Activated T-cell treated with anti-CD3 and anti-CD28 coated beads, Interleukin-2, amount 50 U/mL, for 72 hours (primary cell): Measurements from ENCODE around the gene GRID1. TPM values are rescaled to one million over a fixed set of nuclear protein-coding genes. Genes with fewer than 3 reads are reported as not detected.
"Not testable (repeated sequence)": the region's sequence is repeated elsewhere in the genome, so short reads cannot be mapped to it uniquely, and the experiment has no call there.

Experiments
- ATAC-seq, 2 donors: fragments of 150-1000 bp; cut with Tn5 transposase; replicated peaks in 1 of 2; 2 replicates each; pipeline ENCODE4 v1.10.0; 2021; ENCODE audit warnings: moderate library complexity in 2 of 2, mild to moderate bottlenecking in 1 of 2
- DNase-seq, 2 donors: peaks; one replicate each; pipeline ENCODE4 v3.0.0; 2021 to 2022; ENCODE audit warnings: mixed read lengths in 1 of 2
- H3K27ac Mint-ChIP-seq: one replicate; pipeline ENCODE4 v1.8.0; 2022; ENCODE audit warnings: mild to moderate bottlenecking, moderate library complexity, mixed read lengths
- H3K27me3 Mint-ChIP-seq: one replicate; pipeline ENCODE4 v1.8.0; 2022; ENCODE audit warnings: low read depth, mixed read lengths
- H3K36me3 Mint-ChIP-seq, 2 donors: one replicate each; pipeline ENCODE4 v1.8.0; 2022; ENCODE audit warnings: mixed read lengths in 2 of 2, mild to moderate bottlenecking in 1 of 2; ENCODE audit not compliant: insufficient read depth in 2 of 2
- H3K4me1 Mint-ChIP-seq: one replicate; pipeline ENCODE4 v1.8.0; 2022; ENCODE audit warnings: low read depth, mixed read lengths
- H3K4me3 Mint-ChIP-seq, 2 donors: one replicate each; pipeline ENCODE4 v1.8.0; 2022; ENCODE audit warnings: mild to moderate bottlenecking in 2 of 2, mixed read lengths in 2 of 2, moderate library complexity in 2 of 2
- H3K9me3 Mint-ChIP-seq, 2 donors: one replicate each; pipeline ENCODE4 v1.8.0; 2022; ENCODE audit warnings: mixed read lengths in 2 of 2
- total RNA-seq, 2 donors: library from RNA; stranded (reverse); gene quantifications; one replicate each; pipeline ENCODE4 v1.2.3, GENCODE V29; 2022

Gene GRID1
- total RNA-seq, 2 donors from 2014 or later: not detected

DNA sequence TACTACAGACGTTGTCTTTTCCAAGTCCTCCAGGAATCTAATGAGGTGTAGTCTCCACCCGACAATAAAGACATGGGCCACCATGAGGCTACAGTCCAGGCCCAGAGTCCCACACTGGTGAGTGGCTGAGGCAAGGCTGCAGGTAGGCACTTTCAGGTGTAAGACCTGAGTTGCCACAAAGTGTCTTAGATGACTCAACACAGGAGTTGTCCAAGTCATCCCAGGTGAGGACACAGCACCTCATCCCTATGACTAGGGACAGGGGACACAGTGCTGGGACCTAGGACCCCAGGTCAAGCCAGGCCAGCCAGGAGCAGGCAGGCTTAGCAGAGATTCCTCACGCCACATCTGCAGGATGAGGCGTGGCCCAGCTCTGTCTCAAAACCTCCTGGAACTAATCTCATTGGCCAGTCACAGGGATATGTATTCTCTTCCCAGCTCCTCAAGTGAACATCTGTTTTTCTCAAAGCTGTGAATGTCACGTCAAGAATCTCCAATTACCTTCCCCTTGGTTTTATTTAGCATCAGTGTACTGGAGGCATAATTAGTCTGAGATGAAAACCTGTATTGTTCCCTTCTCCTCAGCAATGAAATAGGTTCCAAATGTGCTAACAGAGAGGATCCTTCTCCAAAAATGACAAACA, 254.6 kb downstream of the GRID1 start:
- H3K36me3 Mint-ChIP-seq: no peaks in the 10 kb centered on the region
- H3K4me3 Mint-ChIP-seq: no peak overlapping the region
- no peak for ATAC-seq
- no peaks in the 10 kb centered on the region for H3K4me1 Mint-ChIP-seq
- no peak for DNase-seq
- H3K9me3 Mint-ChIP-seq: no peaks in the 10 kb centered on the region
- H3K27ac Mint-ChIP-seq: no peak overlapping the region
- no peaks in the 10 kb centered on the region for H3K27me3 Mint-ChIP-seq

DNA sequence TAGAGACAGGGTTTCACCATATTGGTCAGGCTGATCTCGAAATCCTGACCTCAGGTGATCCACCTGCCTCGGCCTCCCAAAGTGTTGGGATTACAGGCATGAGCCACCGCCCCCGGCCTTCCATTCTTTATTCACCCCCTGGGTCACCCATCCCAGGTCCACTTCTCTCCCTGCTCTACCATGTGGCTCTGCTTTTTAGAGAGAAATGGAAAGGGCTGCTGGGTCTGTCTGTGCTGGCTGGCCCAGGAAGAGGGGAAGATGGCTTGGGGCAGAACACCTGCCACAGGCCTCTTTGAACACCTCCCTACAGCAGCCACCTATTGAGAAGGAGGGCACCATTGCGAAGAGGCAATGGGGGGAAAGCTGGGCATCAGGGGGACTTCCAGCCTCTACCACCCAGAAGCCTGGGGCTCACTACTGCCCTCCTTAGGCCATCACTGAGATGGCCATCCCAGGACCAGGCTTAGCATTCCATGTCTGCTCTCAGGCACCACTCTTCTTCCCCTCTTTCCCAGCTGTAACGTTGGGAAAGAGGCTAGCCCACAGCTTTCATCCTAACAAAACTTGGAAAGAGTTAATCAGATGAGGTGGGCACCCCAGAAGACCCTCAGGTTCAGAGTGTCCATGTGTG, 256.3 kb downstream of the GRID1 start:
- no peak overlapping the region for H3K27ac Mint-ChIP-seq
- H3K36me3 Mint-ChIP-seq: no peaks in the 10 kb centered on the region
- no peaks in the 10 kb centered on the region for H3K4me1 Mint-ChIP-seq
- H3K4me3 Mint-ChIP-seq: no peak overlapping the region
- no peak for ATAC-seq
- no peaks in the 10 kb centered on the region for H3K9me3 Mint-ChIP-seq
- no peak for DNase-seq
- H3K27me3 Mint-ChIP-seq: no peaks in the 10 kb centered on the region

- DNase-seq (no peak), ATAC-seq (no peak)
- Mint-ChIP-seq H3K27ac (no peak overlapping the region), H3K4me3 (no peak overlapping the region), H3K4me1 (no peaks in the 10 kb centered on the region), H3K36me3 (no peaks in the 10 kb centered on the region), H3K9me3 (no peaks in the 10 kb centered on the region), H3K27me3 (no peaks in the 10 kb centered on the region)
Observed at GRCh38 chr10:86109421-86109820, 257.2 kb downstream of the GRID1 start.

- no peak overlapping the region for H3K27ac Mint-ChIP-seq
- H3K4me1 Mint-ChIP-seq: no peaks in the 10 kb centered on the region
- H3K9me3 Mint-ChIP-seq: no peaks in the 10 kb centered on the region
- no peak for ATAC-seq
- H3K27me3 Mint-ChIP-seq: no peaks in the 10 kb centered on the region
- H3K36me3 Mint-ChIP-seq: no peaks in the 10 kb centered on the region
- no peak overlapping the region for H3K4me3 Mint-ChIP-seq
- DNase-seq: no peak
Observed at GRCh38 chr10:86108696-86109095, 257.9 kb downstream of the GRID1 start.

GRCh38 chr10:86107611-86108310, 258.8 kb downstream of the GRID1 start:
- not testable (repeated sequence) for H3K4me1 Mint-ChIP-seq

GRCh38 chr10:86107131-86107530, 259.5 kb downstream of the GRID1 start:
- Mint-ChIP-seq H3K27ac (no peak overlapping the region), H3K36me3 (no peaks in the 10 kb centered on the region), H3K4me1 (no peaks in the 10 kb centered on the region), H3K4me3 (no peak overlapping the region), H3K27me3 (no peaks in the 10 kb centered on the region), H3K9me3 (no peaks in the 10 kb centered on the region)
- ATAC-seq (no peak), DNase-seq (no peak)

More at GRCh38 chr10:86107611-86108310, 258.8 kb downstream of the GRID1 start:
- not testable (repeated sequence) for DNase-seq, H3K36me3 Mint-ChIP-seq, H3K4me3 Mint-ChIP-seq, H3K27ac Mint-ChIP-seq, H3K27me3 Mint-ChIP-seq, H3K9me3 Mint-ChIP-seq, ATAC-seq

- no peaks in the 10 kb centered on the region for H3K36me3 Mint-ChIP-seq
- ATAC-seq (no peak), DNase-seq (no peak)
- H3K9me3 Mint-ChIP-seq: no peaks in the 10 kb centered on the region
- H3K4me1 Mint-ChIP-seq: no peaks in the 10 kb centered on the region
- H3K27me3 Mint-ChIP-seq: no peaks in the 10 kb centered on the region
- no peak overlapping the region for H3K27ac Mint-ChIP-seq
- no peak overlapping the region for H3K4me3 Mint-ChIP-seq
Observed at GRCh38 chr10:86106616-86107015, 260.0 kb downstream of the GRID1 start.

GRCh38 chr10:86105640-86106039, 261.0 kb downstream of the GRID1 start:
- Mint-ChIP-seq H3K27ac (no peak overlapping the region), H3K4me1 (no peaks in the 10 kb centered on the region), H3K9me3 (no peaks in the 10 kb centered on the region), H3K36me3 (no peaks in the 10 kb centered on the region), H3K4me3 (no peak overlapping the region), H3K27me3 (no peaks in the 10 kb centered on the region)
- DNase-seq: no peak
- ATAC-seq: no peak

- Mint-ChIP-seq H3K27me3 (no peaks in the 10 kb centered on the region), H3K27ac (no peak overlapping the region), H3K4me3 (no peak overlapping the region), H3K4me1 (no peaks in the 10 kb centered on the region), H3K36me3 (no peaks in the 10 kb centered on the region), H3K9me3 (no peaks in the 10 kb centered on the region)
- ATAC-seq (no peak), DNase-seq (no peak)
Observed at GRCh38 chr10:86105181-86105580, 261.4 kb downstream of the GRID1 start.

- no peaks in the 10 kb centered on the region for H3K27me3 Mint-ChIP-seq
Observed at GRCh38 chr10:86104611-86105145, 261.9 kb downstream of the GRID1 start.

GRCh38 chr10:86104156-86104555, 262.4 kb downstream of the GRID1 start:
- Mint-ChIP-seq H3K36me3 (no peaks in the 10 kb centered on the region), H3K4me3 (no peak overlapping the region), H3K4me1 (no peaks in the 10 kb centered on the region), H3K9me3 (no peaks in the 10 kb centered on the region), H3K27me3 (no peaks in the 10 kb centered on the region), H3K27ac (no peak overlapping the region)
- DNase-seq (no peak), ATAC-seq (no peak)

More at GRCh38 chr10:86104611-86105145, 261.9 kb downstream of the GRID1 start:
- H3K4me1 Mint-ChIP-seq: no peaks in the 10 kb centered on the region
- ATAC-seq (no peak), DNase-seq (no peak)
- H3K9me3 Mint-ChIP-seq: no peaks in the 10 kb centered on the region
- H3K4me3 Mint-ChIP-seq: no peak overlapping the region
- H3K36me3 Mint-ChIP-seq: no peaks in the 10 kb centered on the region
- H3K27ac Mint-ChIP-seq: no peak overlapping the region

DNA sequence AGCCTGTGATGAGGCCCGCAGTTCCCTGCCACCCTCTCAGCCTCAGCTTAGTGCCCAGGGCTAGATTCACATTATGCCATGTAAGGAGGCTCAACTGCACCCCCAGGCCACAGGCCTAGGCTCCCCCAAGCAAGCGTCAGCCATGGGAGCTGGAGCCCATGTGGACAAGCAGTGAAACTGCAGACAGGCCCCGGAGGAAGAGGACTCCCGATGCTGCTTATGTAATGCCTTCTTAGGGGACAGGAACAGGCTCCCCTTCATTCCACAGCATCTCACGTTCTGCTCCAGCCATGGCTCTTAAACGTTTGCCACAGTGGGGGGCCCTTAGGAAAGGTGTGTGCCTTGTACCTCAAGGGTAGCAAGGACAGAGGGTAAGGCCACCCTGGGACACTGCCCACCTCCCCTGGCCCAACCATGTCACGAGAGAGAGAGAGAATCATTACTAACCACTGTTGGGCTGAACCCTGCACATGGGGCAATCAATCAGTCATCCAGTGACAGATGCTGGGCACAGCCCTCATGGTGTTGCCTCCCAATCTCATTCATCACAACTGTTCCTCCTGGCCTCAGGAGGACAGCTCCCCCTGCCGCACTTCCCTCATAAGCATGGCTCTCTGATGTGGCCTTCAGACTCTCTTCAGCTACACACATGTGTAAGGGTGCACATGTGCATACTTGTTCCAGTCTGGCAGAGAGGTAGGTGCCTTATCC, 263.0 kb downstream of the GRID1 start:
- Mint-ChIP-seq H3K36me3 (no peaks in the 10 kb centered on the region), H3K27me3 (no peaks in the 10 kb centered on the region), H3K9me3 (no peaks in the 10 kb centered on the region), H3K27ac (no peak overlapping the region), H3K4me1 (no peaks in the 10 kb centered on the region), H3K4me3 (no peak overlapping the region)
- ATAC-seq (no peak), DNase-seq (no peak)

DNA sequence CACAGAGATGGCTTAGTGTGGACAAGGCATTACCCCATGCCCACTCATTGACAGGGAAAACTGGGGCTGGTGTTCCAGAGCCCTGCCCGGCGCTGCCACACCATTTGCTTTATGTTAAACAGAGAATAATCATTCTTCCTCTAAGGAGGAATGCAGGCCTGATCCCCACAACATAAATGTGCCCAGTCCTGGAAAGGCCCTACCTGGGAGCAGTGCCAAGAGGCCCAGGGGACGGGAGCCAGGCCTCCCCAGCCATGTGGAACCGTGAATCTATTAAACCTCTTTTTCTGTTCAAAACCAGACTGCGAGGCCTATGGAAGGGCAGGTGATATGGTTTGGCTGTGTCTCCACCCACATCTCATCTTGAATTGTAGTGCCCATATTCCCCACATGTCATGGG, 264.1 kb downstream of the GRID1 start:
- no peak for ATAC-seq
- Mint-ChIP-seq H3K4me1 (no peaks in the 10 kb centered on the region), H3K4me3 (no peak overlapping the region)

More for the DNA sequence above, 264.1 kb downstream of the GRID1 start:
- Mint-ChIP-seq H3K27ac (no peak overlapping the region), H3K27me3 (no peaks in the 10 kb centered on the region), H3K36me3 (no peaks in the 10 kb centered on the region), H3K9me3 (no peaks in the 10 kb centered on the region)
- no peak for DNase-seq
